IPS-20b (cell line): ENCODE results near the gene LHX4.

Source experiments
- H3K27ac ChIP-seq: one replicate; pipeline ENCODE4 v1.5.1; 2013; ENCODE audit warnings: low read length
- H3K27me3 ChIP-seq: 2 replicates; pipeline ENCODE4 v1.6.1; 2013; ENCODE audit warnings: mild to moderate bottlenecking, low read length, inconsistent platforms; ENCODE audit not compliant: insufficient read depth
- H3K36me3 ChIP-seq: 2 replicates; pipeline ENCODE4 v1.6.1; 2013; ENCODE audit warnings: low read depth, mild to moderate bottlenecking, inconsistent platforms, low read length, moderate library complexity; ENCODE audit not compliant: insufficient read depth
- H3K4me1 ChIP-seq: 2 replicates; pipeline ENCODE4 v1.6.1; 2013; ENCODE audit warnings: mild to moderate bottlenecking, control low read depth, inconsistent platforms, low read length, moderate library complexity; ENCODE audit not compliant: insufficient read depth
- H3K4me3 ChIP-seq: 2 replicates; pipeline ENCODE4 v1.5.1; 2013; ENCODE audit warnings: mild to moderate bottlenecking, low read length, inconsistent platforms
- H3K9ac ChIP-seq: 2 replicates; pipeline ENCODE4 v1.6.1; 2013; ENCODE audit warnings: low read depth, mild to moderate bottlenecking, inconsistent platforms, low read length, moderate library complexity
- H3K9me3 ChIP-seq: 2 replicates; pipeline ENCODE4 v1.6.1; 2013; ENCODE audit warnings: mild to moderate bottlenecking, low read depth, low read length, inconsistent platforms; ENCODE audit not compliant: insufficient read depth

Gene LHX4

GRCh38 chr1:180255536-180256340 is 25.7 kb downstream of the LHX4 start:
- no peak overlapping the region for H3K9ac ChIP-seq
- no peaks in the 10 kb centered on the region for H3K9me3 ChIP-seq
- H3K4me3 ChIP-seq = no peak overlapping the region
- no peak overlapping the region for H3K27ac ChIP-seq
- H3K27me3 ChIP-seq = no peaks in the 10 kb centered on the region
- peaks cover 6% of the 10 kb centered on the region; the same call in 1 of the 2 replicates for H3K4me1 ChIP-seq
- no peaks in the 10 kb centered on the region for H3K36me3 ChIP-seq

GRCh38 chr1:180256341-180257027 is 26.4 kb downstream of the LHX4 start:
- H3K9ac ChIP-seq = no peak overlapping the region
- H3K27me3 ChIP-seq = peaks cover 2% of the 10 kb centered on the region; the same call in 1 of the 2 replicates
- no peak overlapping the region for H3K4me3 ChIP-seq
- H3K9me3 ChIP-seq = no peaks in the 10 kb centered on the region
- H3K36me3 ChIP-seq = no peaks in the 10 kb centered on the region
- peaks cover 6% of the 10 kb centered on the region; the same call in 1 of the 2 replicates for H3K4me1 ChIP-seq
- no peak overlapping the region for H3K27ac ChIP-seq

DNA sequence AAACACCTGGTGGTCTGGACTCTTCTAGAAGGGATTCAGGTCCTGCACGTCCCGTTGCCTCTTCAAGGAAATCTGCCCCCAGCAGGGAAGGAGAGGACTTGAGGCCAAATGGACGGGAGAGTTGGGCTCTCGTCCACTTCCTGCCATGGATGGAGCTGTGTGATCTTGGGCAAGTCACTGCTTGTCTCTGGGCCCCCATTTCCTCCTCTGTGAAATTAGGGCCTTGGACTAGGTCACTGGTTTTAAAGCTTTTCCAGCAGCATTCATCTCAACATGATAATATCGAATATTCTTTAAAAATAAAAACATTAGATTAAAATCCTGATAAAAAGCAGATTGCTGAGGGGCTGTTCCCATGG is 26.9 kb downstream of the LHX4 start:
- no peak overlapping the region for H3K9ac ChIP-seq
- H3K4me3 ChIP-seq = no peak overlapping the region
- no peak overlapping the region for H3K27ac ChIP-seq
- H3K36me3 ChIP-seq = no peaks in the 10 kb centered on the region
- no peaks in the 10 kb centered on the region for H3K9me3 ChIP-seq
- H3K4me1 ChIP-seq = peaks cover 6% of the 10 kb centered on the region; the same call in 1 of the 2 replicates
- peaks cover 3% of the 10 kb centered on the region; the same call in 1 of the 2 replicates for H3K27me3 ChIP-seq

DNA sequence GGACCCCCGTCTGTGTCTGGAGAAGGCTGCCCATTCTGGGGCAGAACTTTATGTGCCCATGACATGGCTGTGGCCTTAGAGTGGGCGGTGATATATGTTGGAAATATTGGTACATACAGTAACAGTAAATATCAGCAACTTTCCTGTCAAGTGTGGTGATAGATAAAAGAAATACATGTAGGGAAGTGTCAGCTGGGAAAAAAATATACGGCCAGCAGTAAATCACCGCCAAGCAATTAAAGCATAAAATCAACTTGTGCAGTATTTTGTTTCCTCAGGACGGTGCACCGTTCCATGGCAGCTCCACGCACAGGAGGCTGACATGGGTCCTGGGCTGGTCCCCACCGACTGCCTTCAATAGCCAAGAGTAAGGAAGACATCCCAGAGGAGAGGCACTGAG is 27.4 kb downstream of the LHX4 start:
- no peaks in the 10 kb centered on the region for H3K36me3 ChIP-seq

DNA sequence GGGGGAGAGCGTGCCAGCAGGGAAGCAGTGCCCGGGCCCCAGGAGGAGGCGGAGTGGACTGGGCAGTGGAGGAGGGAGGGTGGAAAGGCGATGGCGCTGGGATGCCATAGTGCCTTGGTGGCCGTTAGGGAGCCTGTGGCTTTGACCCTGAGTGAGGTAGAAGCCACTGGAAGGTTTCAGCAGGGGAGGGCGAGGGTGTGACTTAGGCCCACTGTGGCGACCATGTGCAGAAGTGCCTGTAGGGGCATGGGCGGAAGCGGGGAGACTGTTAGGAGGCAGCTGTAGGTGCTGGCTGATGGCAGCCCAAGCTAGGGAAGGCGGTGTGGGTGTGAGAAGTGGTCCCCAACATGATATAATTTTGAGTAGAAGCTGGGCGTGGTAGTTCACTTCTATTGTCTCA is 28.2 kb downstream of the LHX4 start:
- Histone ChIP-seq H3K27me3 (peaks cover 3% of the 10 kb centered on the region; the same call in 1 of the 2 replicates), H3K9ac (no peak overlapping the region), H3K36me3 (no peaks in the 10 kb centered on the region), H3K4me1 (peaks cover 4% of the 10 kb centered on the region; the same call in 1 of the 2 replicates), H3K4me3 (no peak overlapping the region), H3K9me3 (no peaks in the 10 kb centered on the region), H3K27ac (no peak overlapping the region)

More for the DNA sequence above, 27.4 kb downstream of the LHX4 start:
- Histone ChIP-seq H3K27me3 (peaks cover 3% of the 10 kb centered on the region; the same call in 1 of the 2 replicates), H3K9ac (no peak overlapping the region), H3K4me1 (peaks cover 6% of the 10 kb centered on the region; the same call in 1 of the 2 replicates), H3K4me3 (no peak overlapping the region), H3K9me3 (no peaks in the 10 kb centered on the region), H3K27ac (no peak overlapping the region)

DNA sequence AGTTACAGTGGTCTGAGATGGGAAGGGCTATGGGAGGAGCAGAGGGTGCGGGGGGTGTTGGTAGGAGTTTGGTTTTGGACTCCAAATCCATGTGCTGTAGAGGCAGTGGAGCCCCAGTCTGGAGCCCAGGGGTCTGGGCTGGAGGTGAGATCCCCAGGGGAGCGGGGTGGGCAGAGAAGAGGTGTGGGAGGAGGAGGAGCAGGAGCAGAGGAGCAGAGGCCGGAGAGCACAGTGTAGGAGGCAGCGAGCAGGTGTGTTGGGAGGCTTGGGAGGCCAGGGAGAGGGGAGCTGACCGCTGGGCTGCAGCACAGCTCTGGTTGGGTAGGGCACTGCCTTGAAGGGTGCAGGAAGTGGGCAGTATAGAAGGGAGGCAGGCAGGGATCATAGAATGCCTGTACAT is 28.9 kb downstream of the LHX4 start:
- Histone ChIP-seq H3K9me3 (no peaks in the 10 kb centered on the region), H3K9ac (no peak overlapping the region), H3K4me3 (no peak overlapping the region), H3K27me3 (peaks cover 3% of the 10 kb centered on the region; the same call in 1 of the 2 replicates), H3K36me3 (no peaks in the 10 kb centered on the region), H3K4me1 (peaks cover under 1% of the 10 kb centered on the region; the same call in 1 of the 2 replicates), H3K27ac (no peak overlapping the region)

- H3K27ac ChIP-seq = no peak overlapping the region
- no peaks in the 10 kb centered on the region for H3K9me3 ChIP-seq
- H3K27me3 ChIP-seq = peaks cover 3% of the 10 kb centered on the region; the same call in 1 of the 2 replicates
- H3K4me1 ChIP-seq = no peaks in the 10 kb centered on the region; the same call in 1 of the 2 replicates
- no peak overlapping the region for H3K9ac ChIP-seq
- no peak overlapping the region for H3K4me3 ChIP-seq
- H3K36me3 ChIP-seq = no peaks in the 10 kb centered on the region
Observed at GRCh38 chr1:180259431-180260338, 29.6 kb downstream of the LHX4 start.

GRCh38 chr1:180260541-180260940 is 30.5 kb downstream of the LHX4 start:
- Histone ChIP-seq H3K4me3 (no peak overlapping the region), H3K9me3 (no peaks in the 10 kb centered on the region), H3K9ac (no peak overlapping the region), H3K27ac (no peak overlapping the region), H3K4me1 (no peaks in the 10 kb centered on the region; the same call in 1 of the 2 replicates), H3K36me3 (no peaks in the 10 kb centered on the region), H3K27me3 (peaks cover 3% of the 10 kb centered on the region; the same call in 1 of the 2 replicates)

GRCh38 chr1:180261030-180261429 is 31.0 kb downstream of the LHX4 start:
- Histone ChIP-seq H3K9ac (no peak overlapping the region), H3K9me3 (no peaks in the 10 kb centered on the region), H3K27me3 (peaks cover 3% of the 10 kb centered on the region; the same call in 1 of the 2 replicates), H3K4me1 (no peaks in the 10 kb centered on the region; the same call in 1 of the 2 replicates), H3K4me3 (no peak overlapping the region), H3K27ac (no peak overlapping the region), H3K36me3 (no peaks in the 10 kb centered on the region)

- Histone ChIP-seq H3K36me3 (no peaks in the 10 kb centered on the region), H3K9ac (no peak overlapping the region), H3K9me3 (no peaks in the 10 kb centered on the region), H3K4me3 (no peak overlapping the region), H3K27me3 (peaks cover 3% of the 10 kb centered on the region; the same call in 1 of the 2 replicates), H3K4me1 (no peaks in the 10 kb centered on the region; the same call in 1 of the 2 replicates), H3K27ac (no peak overlapping the region)
Observed at GRCh38 chr1:180261524-180262155, 31.6 kb downstream of the LHX4 start.
